GM18511 (cell line): ENCODE measurements around the gene ME3.

Experiments
- ATAC-seq: cut with Tn5 transposase; IDR thresholded peaks from one replicate; pipeline ENCODE4 v1.9.1; 2021; ENCODE audit warnings: mild to moderate bottlenecking, moderate library complexity; ENCODE audit not compliant: unreplicated experiment

ME3 gene

GRCh38 chr11:86398106-86398505, 274.3 kb downstream of the ME3 start:
- ATAC-seq, result no peak

DNA sequence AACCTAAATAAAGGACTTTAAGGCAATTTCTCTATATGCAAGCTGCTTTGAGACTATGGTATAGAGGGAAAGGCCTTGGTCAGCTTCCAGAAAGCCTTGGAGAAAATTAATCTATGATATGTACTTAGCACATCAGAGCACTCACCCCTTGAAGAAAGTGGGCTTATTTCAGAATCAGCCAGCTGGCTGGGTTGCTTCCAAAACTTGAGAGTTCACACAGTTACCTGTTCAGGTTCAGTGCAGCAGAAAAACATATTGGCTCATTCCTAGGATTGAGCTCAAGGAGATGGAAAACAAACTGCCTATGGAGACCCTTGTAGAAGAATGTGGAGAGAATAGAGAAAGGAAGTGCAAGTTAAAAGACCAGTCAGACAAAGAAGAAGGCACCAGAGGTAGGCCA, 275.1 kb downstream of the ME3 start:
- ATAC-seq, result no peak

- no peak for ATAC-seq
Observed at GRCh38 chr11:86396396-86396795, 276.0 kb downstream of the ME3 start.

- ATAC-seq, result no peak
Observed at GRCh38 chr11:86395061-86395551, 277.3 kb downstream of the ME3 start.
